Thoracic aorta (tissue), 2 donors: ENCODE results near the gene ALOX5. TPM values are rescaled to one million over a fixed set of nuclear protein-coding genes. Genes with fewer than 3 reads are reported as not detected.

Experiments used
- ATAC-seq: fragments of 150-250 bp; one replicate; pipeline ENCODE4 v1.8.0; 2017; ENCODE audit warnings: low read depth; ENCODE audit not compliant: insufficient number of reproducible peaks, low FRiP score
- DNase-seq: peaks from one replicate; pipeline ENCODE4 v3.0.0-alpha.2; 2020; ENCODE audit warnings: low spot score
- H3K27ac ChIP-seq, 2 donors: fragments of 200-600 bp; sonication (generic); 1 replicate in 1 of 2; 2 replicates in 1 of 2; pipeline ENCODE4 v1.5.1; 2016; ENCODE audit warnings: mild to moderate bottlenecking in 2 of 2, moderate library complexity in 2 of 2
- H3K27me3 ChIP-seq: fragments of 200-600 bp; sonication (generic); replicated peaks from 2 replicates; pipeline ENCODE4 v1.6.0; 2016; ENCODE audit warnings: mild to moderate bottlenecking; ENCODE audit not compliant: insufficient read depth
- H3K36me3 ChIP-seq: fragments of 200-600 bp; sonication (generic); one replicate; pipeline ENCODE4 v1.5.1; 2016
- H3K4me1 ChIP-seq, 2 donors: fragments of 200-600 bp; sonication (generic); 1 replicate in 1 of 2; 2 replicates in 1 of 2; pipeline versions ENCODE4 v1.5.1 to v1.6.0; 2016; ENCODE audit warnings: low read depth in 2 of 2, mild to moderate bottlenecking in 1 of 2; ENCODE audit not compliant: control insufficient read depth in 1 of 2
- H3K4me3 ChIP-seq: fragments of 200-600 bp; sonication (generic); 2 replicates; pipeline ENCODE4 v1.5.1; 2016; ENCODE audit warnings: mild to moderate bottlenecking
- H3K9me3 ChIP-seq: fragments of 200-600 bp; sonication (generic); 2 replicates; pipeline ENCODE4 v1.5.1; 2016
- CTCF ChIP-seq: fragments of 200-600 bp; sonication (generic); IDR thresholded peaks from one replicate; pipeline ENCODE4 v1.5.1; 2019; ENCODE audit warnings: antibody characterized with exemption
- total RNA-seq, 2 donors: library from RNA; depleted of rRNA; stranded (reverse); fragments of >200 nt; gene quantifications; one replicate each; pipeline versions ENCODE4 v1.1.0 to v1.2.3, GENCODE V29; 2016

The ALOX5 gene
- total RNA-seq, 2 donors from 2014 or later, result 64.1 to 69.7 TPM

- Histone ChIP-seq H3K27ac (no peak overlapping the region), H3K9me3 (no peaks in the 10 kb centered on the region), H3K36me3 (peaks cover 13% of the 10 kb centered on the region), H3K27me3 (no peaks in the 10 kb centered on the region), H3K4me3 (no peak overlapping the region), H3K4me1 (no peaks in the 10 kb centered on the region)
- ATAC-seq, result no peak
- no peak for TF ChIP-seq CTCF
- no peak for DNase-seq
Observed at GRCh38 chr10:45456822-45457221, 82.8 kb downstream of the ALOX5 start.

- H3K36me3 ChIP-seq, result peaks cover 13% of the 10 kb centered on the region
- H3K4me3 ChIP-seq, result no peak overlapping the region
- DNase-seq (no peak), ATAC-seq (no peak)
- H3K27me3 ChIP-seq, result no peaks in the 10 kb centered on the region
- no peak overlapping the region for H3K27ac ChIP-seq
- H3K9me3 ChIP-seq, result no peaks in the 10 kb centered on the region
- TF ChIP-seq CTCF, result no peak
- H3K4me1 ChIP-seq, result no peaks in the 10 kb centered on the region
Observed at GRCh38 chr10:45457487-45457886, 83.5 kb downstream of the ALOX5 start.

GRCh38 chr10:45460235-45460878, 86.3 kb downstream of the ALOX5 start:
- H3K36me3 ChIP-seq, result peaks cover 13% of the 10 kb centered on the region
- no peak for ATAC-seq
- TF ChIP-seq CTCF, result no peak

GRCh38 chr10:45461034-45461433, 87.0 kb downstream of the ALOX5 start:
- H3K9me3 ChIP-seq, result no peaks in the 10 kb centered on the region
- no peaks in the 10 kb centered on the region for H3K27me3 ChIP-seq
- ATAC-seq, result no peak
- H3K4me1 ChIP-seq, result no peaks in the 10 kb centered on the region
- no peak for TF ChIP-seq CTCF
- H3K27ac ChIP-seq, result no peak overlapping the region
- DNase-seq, result no peak
- H3K36me3 ChIP-seq, result peaks cover 13% of the 10 kb centered on the region
- H3K4me3 ChIP-seq, result no peak overlapping the region

More at GRCh38 chr10:45460235-45460878, 86.3 kb downstream of the ALOX5 start:
- Histone ChIP-seq H3K4me1 (no peaks in the 10 kb centered on the region), H3K4me3 (no peak overlapping the region), H3K9me3 (no peaks in the 10 kb centered on the region), H3K27ac (no peak overlapping the region), H3K27me3 (no peaks in the 10 kb centered on the region)
- no peak for DNase-seq

GRCh38 chr10:45463244-45464116, 89.5 kb downstream of the ALOX5 start:
- DNase-seq, result no peak
- no peaks in the 10 kb centered on the region for H3K27me3 ChIP-seq
- no peak overlapping the region for H3K4me3 ChIP-seq
- no peak for TF ChIP-seq CTCF
- peaks cover 0 to 4% of the 10 kb centered on the region in 2 donors for H3K4me1 ChIP-seq
- H3K27ac ChIP-seq, result no peak overlapping the region
- H3K36me3 ChIP-seq, result peaks cover 3% of the 10 kb centered on the region
- ATAC-seq, result no peak
- no peaks in the 10 kb centered on the region for H3K9me3 ChIP-seq
